ENCODE results near the gene ZDHHC24.

DNA sequence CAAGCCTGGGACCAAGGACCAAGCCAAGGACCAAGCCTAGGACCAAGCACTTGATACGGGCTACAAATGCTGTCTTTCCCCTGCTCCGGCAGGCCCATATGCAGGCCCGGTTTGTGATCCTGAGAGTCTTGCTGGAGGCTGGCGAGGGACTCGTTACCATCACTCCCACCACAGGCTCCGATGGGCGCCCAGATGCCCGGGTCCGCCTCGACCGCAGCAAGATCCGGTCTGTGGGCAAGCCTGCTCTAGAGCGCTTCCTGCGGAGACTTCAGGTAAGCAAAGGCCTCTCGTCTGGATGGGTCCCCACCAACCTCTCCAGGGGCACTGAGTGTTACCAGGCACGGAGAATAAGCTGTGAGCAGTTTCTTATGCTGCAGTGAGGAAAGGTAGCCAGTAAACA lies 48.6 kb downstream of the ZDHHC24 start:
- TF ChIP-seq CTCF (IDR thresholded peaks at IDR 0.05) (no peak), SIN3A (IDR thresholded peaks at IDR 0.05; ENCODE audit: borderline replicate concordance, insufficient read depth, low read depth, low read length) (no peak)

Measured in Panc1 (cell line).